ENCODE measurements around the gene EIF4G3.

DNA sequence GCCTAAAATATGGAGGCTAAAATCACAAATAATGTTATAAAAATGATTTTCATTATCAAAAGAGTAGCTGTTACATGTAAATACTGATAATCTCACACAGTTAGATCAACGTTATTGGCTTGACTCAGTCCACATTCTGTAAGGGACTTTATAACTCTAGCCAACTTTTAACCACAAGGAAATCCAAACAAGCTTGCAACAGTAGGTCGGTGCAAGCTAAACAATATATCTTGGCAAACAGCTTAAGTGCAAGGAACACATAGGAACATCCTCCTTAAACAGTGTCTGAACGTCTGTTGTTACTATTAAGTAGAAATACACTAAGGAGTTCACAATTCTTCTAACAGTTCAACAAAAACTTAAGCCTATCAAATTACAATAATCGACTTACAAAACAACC, 126.7 kb downstream of the EIF4G3 start:
- TF ChIP-seq ZC3H10 (CRISPR knock-in tag; IDR thresholded peaks at IDR 0.05) (no peak), CSDC2 (CRISPR knock-in tag; IDR thresholded peaks at IDR 0.05) (no peak), SNAI2 (CRISPR knock-in tag; IDR thresholded peaks at IDR 0.05) (no peak), ZNF565 (CRISPR knock-in tag; conservative IDR thresholded peaks at IDR 0.05; ENCODE audit: low read depth) (no peak), POU6F1 (CRISPR knock-in tag; IDR thresholded peaks at IDR 0.05; ENCODE audit: borderline replicate concordance, low read depth) (no peak), ARNTL (CRISPR knock-in tag; IDR thresholded peaks at IDR 0.05; ENCODE audit: borderline replicate concordance, low read depth) (no peak), ESRRG (CRISPR knock-in tag; IDR thresholded peaks at IDR 0.05) (no peak), TSHZ2 (CRISPR knock-in tag; IDR thresholded peaks at IDR 0.05) (no peak), ZFP30 (CRISPR knock-in tag; IDR thresholded peaks at IDR 0.05) (no peak), RARB (CRISPR knock-in tag; IDR thresholded peaks at IDR 0.05) (no peak), ZFP3 (CRISPR knock-in tag; IDR thresholded peaks at IDR 0.05) (no peak), ISL1 (CRISPR knock-in tag; IDR thresholded peaks at IDR 0.05) (no peak), OSR1 (CRISPR knock-in tag; IDR thresholded peaks at IDR 0.05) (no peak)
- TF ChIP-seq, protein P1, sequence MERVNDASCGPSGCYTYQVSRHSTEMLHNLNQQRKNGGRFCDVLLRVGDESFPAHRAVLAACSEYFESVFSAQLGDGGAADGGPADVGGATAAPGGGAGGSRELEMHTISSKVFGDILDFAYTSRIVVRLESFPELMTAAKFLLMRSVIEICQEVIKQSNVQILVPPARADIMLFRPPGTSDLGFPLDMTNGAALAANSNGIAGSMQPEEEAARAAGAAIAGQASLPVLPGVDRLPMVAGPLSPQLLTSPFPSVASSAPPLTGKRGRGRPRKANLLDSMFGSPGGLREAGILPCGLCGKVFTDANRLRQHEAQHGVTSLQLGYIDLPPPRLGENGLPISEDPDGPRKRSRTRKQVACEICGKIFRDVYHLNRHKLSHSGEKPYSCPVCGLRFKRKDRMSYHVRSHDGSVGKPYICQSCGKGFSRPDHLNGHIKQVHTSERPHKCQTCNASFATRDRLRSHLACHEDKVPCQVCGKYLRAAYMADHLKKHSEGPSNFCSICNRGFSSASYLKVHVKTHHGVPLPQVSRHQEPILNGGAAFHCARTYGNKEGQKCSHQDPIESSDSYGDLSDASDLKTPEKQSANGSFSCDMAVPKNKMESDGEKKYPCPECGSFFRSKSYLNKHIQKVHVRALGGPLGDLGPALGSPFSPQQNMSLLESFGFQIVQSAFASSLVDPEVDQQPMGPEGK (CRISPR knock-in tag; IDR thresholded peaks at IDR 0.05; ENCODE audit: borderline replicate concordance): no peak
